Ovary (tissue), 3 donors: ENCODE measurements around the gene LTN1.

Experiments
- CTCF ChIP-seq, 3 donors: fragments of 450-650 bp in 2 of 3; fragments of 200-600 bp in 1 of 3; IDR thresholded peaks; one replicate each; pipeline versions ENCODE4 v1.5.1 to v1.8.0; 2016 to 2022; ENCODE audit warnings: antibody characterized with exemption in 3 of 3, mild to moderate bottlenecking in 1 of 3
- POLR2A ChIP-seq: fragments of 450-650 bp; IDR thresholded peaks from one replicate; pipeline ENCODE4 v1.6.1; 2017; ENCODE audit warnings: antibody characterized with exemption, mild to moderate bottlenecking, moderate library complexity
- donor health status: DM: no; HTN: no; CAD: no.

- TF ChIP-seq POLR2A (no peak), CTCF (IDR thresholded peaks at IDR 0.05) (no peak)
Observed at GRCh38 chr21:29007810-29008209, 15.1 kb upstream of the LTN1 start.
